A549 (cell line): ENCODE results near the gene RAD51B. TPM values are rescaled to one million over a fixed set of nuclear protein-coding genes. Genes with fewer than 3 reads are reported as not detected.
A peak's percentile ranks its signal among the peaks of the same experiment; 100 is the strongest.

Source experiments
- ATAC-seq, 2 experiments: fragments of 200-7000 bp in 1 of 2; fragments of >200 bp in 1 of 2; cut with Nextera tagmentation in 1 of 2; cut with Tn5 transposase in 1 of 2; 3 replicates each; pipeline versions ENCODE4 v1.8.0 to v1.9.1; 2018 to 2020; ENCODE audit warnings: mild to moderate bottlenecking in 1 of 2, moderate library complexity in 1 of 2
- CTCF ChIA-PET: fragments of 300-600 bp; sonication (Branson Sonifier 250); formaldehyde crosslinking; extraction: SDS; loops from one replicate; lab custom pipeline; 2021; ENCODE audit warnings: antibody characterized with exemption, inconsistent platforms; lab: Yijun Ruan, JAX
- POLR2A ChIA-PET: fragments of 350-600 bp; formaldehyde crosslinking; extraction: SDS; loops from one replicate; lab custom pipeline; 2021; ENCODE audit warnings: antibody characterized with exemption, inconsistent platforms; lab: Yijun Ruan, JAX
- DNase-seq, 2 experiments: peaks; one replicate each; pipeline versions ENCODE4 v3.0.0 to v3.0.0-alpha.2; 2011 to 2016; ENCODE audit warnings: low read depth in 1 of 2, low spot score in 1 of 2
- FAIRE-seq: peaks from 2 replicates; lab custom pipeline; 2011; peaks lifted over from hg19 to GRCh38; lab: Jason Lieb, UNC
- H3K27ac ChIP-seq, 2 experiments: fragments of >200 bp; sonication (Bioruptor Twin); formaldehyde crosslinking; 3 replicates each; pipeline ENCODE4 v1.5.1; 2016 to 2017
- H3K4me1 ChIP-seq: fragments of >200 bp; sonication (Bioruptor Twin); formaldehyde crosslinking; 3 replicates; pipeline ENCODE4 v1.6.1; 2016
- H3K4me2 ChIP-seq: fragments of >200 bp; sonication (Bioruptor Twin); formaldehyde crosslinking; 3 replicates; pipeline ENCODE4 v1.6.1; 2016
- H3K4me3 ChIP-seq: fragments of >200 bp; sonication (Bioruptor Twin); formaldehyde crosslinking; 3 replicates; pipeline ENCODE4 v1.5.1; 2016
- H3K9me3 ChIP-seq: fragments of >200 bp; sonication (Bioruptor Twin); formaldehyde crosslinking; 3 replicates; pipeline ENCODE4 v1.6.1; 2016
- CHD2 ChIP-seq: fragments of 150-350 bp; IDR thresholded peaks from 2 replicates; pipeline ENCODE4 v1.6.1; 2014; ENCODE audit warnings: low read length; ENCODE audit not compliant: partially characterized antibody
- EHF ChIP-seq: fragments of 250-450 bp; sonication (Bioruptor Pico); IDR thresholded peaks from 2 replicates; pipeline ENCODE4 v1.5.0; 2020; ENCODE audit warnings: mild to moderate bottlenecking
- EP300 ChIP-seq, 2 experiments: fragments of >200 bp; sonication (Bioruptor Twin); formaldehyde crosslinking; IDR thresholded peaks; 2 replicates in 1 of 2; 3 replicates in 1 of 2; pipeline ENCODE4 v1.6.1; 2016 to 2017
- FOSB ChIP-seq: fragments of 250-450 bp; sonication (Bioruptor Pico); IDR thresholded peaks from 2 replicates; pipeline ENCODE4 v1.5.0; 2020; ENCODE audit warnings: mild to moderate bottlenecking, moderate library complexity
- HEYL ChIP-seq: fragments of 250-450 bp; sonication (Bioruptor Pico); IDR thresholded peaks from 2 replicates; pipeline ENCODE4 v1.8.0; 2021; ENCODE audit warnings: mild to moderate bottlenecking, moderate library complexity
- HOXA7 ChIP-seq: fragments of 250-450 bp; sonication (Bioruptor Pico); IDR thresholded peaks from 2 replicates; pipeline ENCODE4 v1.5.0; 2020; ENCODE audit warnings: mild to moderate bottlenecking, moderate library complexity
- KDM1A ChIP-seq: fragments of 200-600 bp; sonication (generic); IDR thresholded peaks from 2 replicates; pipeline ENCODE4 v1.6.1; 2016; ENCODE audit warnings: low read depth, mild to moderate bottlenecking
- KDM5A ChIP-seq: fragments of 200-600 bp; sonication (generic); IDR thresholded peaks from 2 replicates; pipeline ENCODE4 v1.6.1; 2016; ENCODE audit warnings: antibody characterized with exemption, mild to moderate bottlenecking
- RNF2 ChIP-seq: fragments of 200-600 bp; sonication (generic); IDR thresholded peaks from 2 replicates; pipeline ENCODE4 v1.6.1; 2016; ENCODE audit warnings: low read depth, mild to moderate bottlenecking, antibody characterized with exemption, moderate library complexity, borderline replicate concordance
- SMC3 ChIP-seq: fragments of >200 bp; sonication (Bioruptor Twin); formaldehyde crosslinking; IDR thresholded peaks from 3 replicates; pipeline ENCODE4 v1.6.1; 2018; ENCODE audit warnings: inconsistent platforms
- SREBF2 ChIP-seq: fragments of 450-650 bp; IDR thresholded peaks from 2 replicates; pipeline ENCODE4 v1.6.1; 2014; ENCODE audit warnings: mild to moderate bottlenecking, moderate library complexity
- ZFP36 ChIP-seq: fragments of 450-650 bp; IDR thresholded peaks from 2 replicates; pipeline ENCODE4 v1.6.1; 2014; ENCODE audit warnings: borderline replicate concordance; ENCODE audit not compliant: partially characterized antibody
- ZNF302 ChIP-seq: fragments of 250-450 bp; sonication (Bioruptor Pico); IDR thresholded peaks from 2 replicates; pipeline ENCODE4 v1.9.0; 2021; ENCODE audit warnings: inconsistent platforms, mild to moderate bottlenecking, moderate library complexity
- WGBS: methylation state at CpG from one replicate; pipeline ENCODE4 v1.1.6; 2017; ENCODE audit errors: missing lambda C conversion rate; 5-methylcytosine and 5-hydroxymethylcytosine counted together
- polyA plus RNA-seq, 4 experiments: library from polyadenylated mRNA; depleted of rRNA in 3 of 4; stranded (reverse); fragments of >200 nt; fragmentation: RNase III in 1 of 4; extraction: RNeasy Plus Mini Kit Qiagen cat#74134 plus additional on column Dnase treatment in 1 of 4; gene quantifications; 2 replicates in 3 of 4; 3 replicates in 1 of 4; pipeline ENCODE4 v1.2.3, GENCODE V29; 2011 to 2017
- TF ChIP-seq, protein P1 (sequence below): fragments of 200-600 bp; sonication (generic); IDR thresholded peaks from 2 replicates; pipeline ENCODE4 v1.6.1; 2016; ENCODE audit warnings: antibody characterized with exemption, mild to moderate bottlenecking, moderate library complexity
- TF ChIP-seq, protein P2 (sequence below): fragments of >200 bp; sonication (Bioruptor Twin); formaldehyde crosslinking; IDR thresholded peaks from 3 replicates; pipeline ENCODE4 v1.6.1; 2016
- TF ChIP-seq, protein P3 (sequence below): IDR thresholded peaks from 2 replicates; pipeline ENCODE4 v1.6.1; 2012; ENCODE audit warnings: low read depth, borderline replicate concordance
- TF ChIP-seq, protein P4 (sequence below): fragments of >200 bp; sonication (Bioruptor Twin); formaldehyde crosslinking; IDR thresholded peaks from 3 replicates; pipeline ENCODE4 v1.5.1; 2016
- TF ChIP-seq, protein P5 (sequence below): fragments of 250-450 bp; sonication (Bioruptor Pico); IDR thresholded peaks from 2 replicates; pipeline ENCODE4 v1.5.0; 2020; ENCODE audit warnings: low read depth, mild to moderate bottlenecking, moderate library complexity

RAD51B gene
- polyA plus RNA-seq, 2 of the 4 experiments (the other 2 are of a cell fraction), result 7.2 to 10.8 TPM

DNA sequence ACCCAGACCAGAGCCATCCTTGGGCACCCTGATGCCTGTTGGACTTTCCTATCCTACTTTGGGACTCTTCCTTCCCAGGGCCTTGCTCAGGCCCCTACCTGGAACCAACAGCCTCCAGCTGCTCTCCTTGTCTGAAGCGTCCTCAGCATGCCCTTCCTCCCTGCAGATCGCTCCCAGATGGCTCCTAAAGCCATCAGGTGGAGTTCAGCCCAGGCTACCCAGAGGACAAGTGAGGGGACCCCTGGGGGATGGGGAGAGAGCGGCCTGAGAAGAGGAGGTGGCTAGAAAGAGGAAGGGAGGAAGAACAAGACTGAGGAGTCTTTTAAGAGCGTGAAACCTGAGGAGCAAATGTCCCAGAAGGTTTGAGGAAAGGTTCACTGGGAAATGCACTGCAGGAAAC lies 736.7 kb downstream of the RAD51B start:
- WGBS, result 90% methylated on average over 4 of the region's 4 CpGs
- ATAC-seq (no peak), FAIRE-seq (no peak), DNase-seq (no peak)
- no peak overlapping the region for H3K4me3 ChIP-seq
- H3K27ac ChIP-seq, result peak overlapping the region; percentile 75 to 85
- H3K9me3 ChIP-seq, result no peaks in the 10 kb centered on the region
- ChIA-PET POLR2A (no interaction called here), CTCF (no interaction called here)
- peaks cover 38% of the 10 kb centered on the region for H3K4me1 ChIP-seq
- H3K4me2 ChIP-seq, result no peak overlapping the region
- TF ChIP-seq EP300 (IDR thresholded peaks at IDR 0.05), result no peak
- no peak for TF ChIP-seq HOXA7
- no peak for TF ChIP-seq KDM1A
- no peak for TF ChIP-seq ZFP36
- TF ChIP-seq, protein P1, sequence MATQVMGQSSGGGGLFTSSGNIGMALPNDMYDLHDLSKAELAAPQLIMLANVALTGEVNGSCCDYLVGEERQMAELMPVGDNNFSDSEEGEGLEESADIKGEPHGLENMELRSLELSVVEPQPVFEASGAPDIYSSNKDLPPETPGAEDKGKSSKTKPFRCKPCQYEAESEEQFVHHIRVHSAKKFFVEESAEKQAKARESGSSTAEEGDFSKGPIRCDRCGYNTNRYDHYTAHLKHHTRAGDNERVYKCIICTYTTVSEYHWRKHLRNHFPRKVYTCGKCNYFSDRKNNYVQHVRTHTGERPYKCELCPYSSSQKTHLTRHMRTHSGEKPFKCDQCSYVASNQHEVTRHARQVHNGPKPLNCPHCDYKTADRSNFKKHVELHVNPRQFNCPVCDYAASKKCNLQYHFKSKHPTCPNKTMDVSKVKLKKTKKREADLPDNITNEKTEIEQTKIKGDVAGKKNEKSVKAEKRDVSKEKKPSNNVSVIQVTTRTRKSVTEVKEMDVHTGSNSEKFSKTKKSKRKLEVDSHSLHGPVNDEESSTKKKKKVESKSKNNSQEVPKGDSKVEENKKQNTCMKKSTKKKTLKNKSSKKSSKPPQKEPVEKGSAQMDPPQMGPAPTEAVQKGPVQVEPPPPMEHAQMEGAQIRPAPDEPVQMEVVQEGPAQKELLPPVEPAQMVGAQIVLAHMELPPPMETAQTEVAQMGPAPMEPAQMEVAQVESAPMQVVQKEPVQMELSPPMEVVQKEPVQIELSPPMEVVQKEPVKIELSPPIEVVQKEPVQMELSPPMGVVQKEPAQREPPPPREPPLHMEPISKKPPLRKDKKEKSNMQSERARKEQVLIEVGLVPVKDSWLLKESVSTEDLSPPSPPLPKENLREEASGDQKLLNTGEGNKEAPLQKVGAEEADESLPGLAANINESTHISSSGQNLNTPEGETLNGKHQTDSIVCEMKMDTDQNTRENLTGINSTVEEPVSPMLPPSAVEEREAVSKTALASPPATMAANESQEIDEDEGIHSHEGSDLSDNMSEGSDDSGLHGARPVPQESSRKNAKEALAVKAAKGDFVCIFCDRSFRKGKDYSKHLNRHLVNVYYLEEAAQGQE, result no peak
- TF ChIP-seq, protein P2, sequence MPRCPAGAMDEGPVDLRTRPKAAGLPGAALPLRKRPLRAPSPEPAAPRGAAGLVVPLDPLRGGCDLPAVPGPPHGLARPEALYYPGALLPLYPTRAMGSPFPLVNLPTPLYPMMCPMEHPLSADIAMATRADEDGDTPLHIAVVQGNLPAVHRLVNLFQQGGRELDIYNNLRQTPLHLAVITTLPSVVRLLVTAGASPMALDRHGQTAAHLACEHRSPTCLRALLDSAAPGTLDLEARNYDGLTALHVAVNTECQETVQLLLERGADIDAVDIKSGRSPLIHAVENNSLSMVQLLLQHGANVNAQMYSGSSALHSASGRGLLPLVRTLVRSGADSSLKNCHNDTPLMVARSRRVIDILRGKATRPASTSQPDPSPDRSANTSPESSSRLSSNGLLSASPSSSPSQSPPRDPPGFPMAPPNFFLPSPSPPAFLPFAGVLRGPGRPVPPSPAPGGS, result no peak
- no peak for TF ChIP-seq ZNF302 (CRISPR knock-in tag)
- TF ChIP-seq RNF2, result no peak
- no peak for TF ChIP-seq EHF
- TF ChIP-seq CHD2, result no peak
- TF ChIP-seq, protein P3, sequence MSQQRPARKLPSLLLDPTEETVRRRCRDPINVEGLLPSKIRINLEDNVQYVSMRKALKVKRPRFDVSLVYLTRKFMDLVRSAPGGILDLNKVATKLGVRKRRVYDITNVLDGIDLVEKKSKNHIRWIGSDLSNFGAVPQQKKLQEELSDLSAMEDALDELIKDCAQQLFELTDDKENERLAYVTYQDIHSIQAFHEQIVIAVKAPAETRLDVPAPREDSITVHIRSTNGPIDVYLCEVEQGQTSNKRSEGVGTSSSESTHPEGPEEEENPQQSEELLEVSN, result no peak
- TF ChIP-seq, protein P4, sequence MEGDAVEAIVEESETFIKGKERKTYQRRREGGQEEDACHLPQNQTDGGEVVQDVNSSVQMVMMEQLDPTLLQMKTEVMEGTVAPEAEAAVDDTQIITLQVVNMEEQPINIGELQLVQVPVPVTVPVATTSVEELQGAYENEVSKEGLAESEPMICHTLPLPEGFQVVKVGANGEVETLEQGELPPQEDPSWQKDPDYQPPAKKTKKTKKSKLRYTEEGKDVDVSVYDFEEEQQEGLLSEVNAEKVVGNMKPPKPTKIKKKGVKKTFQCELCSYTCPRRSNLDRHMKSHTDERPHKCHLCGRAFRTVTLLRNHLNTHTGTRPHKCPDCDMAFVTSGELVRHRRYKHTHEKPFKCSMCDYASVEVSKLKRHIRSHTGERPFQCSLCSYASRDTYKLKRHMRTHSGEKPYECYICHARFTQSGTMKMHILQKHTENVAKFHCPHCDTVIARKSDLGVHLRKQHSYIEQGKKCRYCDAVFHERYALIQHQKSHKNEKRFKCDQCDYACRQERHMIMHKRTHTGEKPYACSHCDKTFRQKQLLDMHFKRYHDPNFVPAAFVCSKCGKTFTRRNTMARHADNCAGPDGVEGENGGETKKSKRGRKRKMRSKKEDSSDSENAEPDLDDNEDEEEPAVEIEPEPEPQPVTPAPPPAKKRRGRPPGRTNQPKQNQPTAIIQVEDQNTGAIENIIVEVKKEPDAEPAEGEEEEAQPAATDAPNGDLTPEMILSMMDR, result no peak
- TF ChIP-seq, protein P5, sequence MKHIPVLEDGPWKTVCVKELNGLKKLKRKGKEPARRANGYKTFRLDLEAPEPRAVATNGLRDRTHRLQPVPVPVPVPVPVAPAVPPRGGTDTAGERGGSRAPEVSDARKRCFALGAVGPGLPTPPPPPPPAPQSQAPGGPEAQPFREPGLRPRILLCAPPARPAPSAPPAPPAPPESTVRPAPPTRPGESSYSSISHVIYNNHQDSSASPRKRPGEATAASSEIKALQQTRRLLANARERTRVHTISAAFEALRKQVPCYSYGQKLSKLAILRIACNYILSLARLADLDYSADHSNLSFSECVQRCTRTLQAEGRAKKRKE (CRISPR knock-in tag), result no peak
- no peak for TF ChIP-seq SMC3
- TF ChIP-seq FOSB (CRISPR knock-in tag), result no peak

DNA sequence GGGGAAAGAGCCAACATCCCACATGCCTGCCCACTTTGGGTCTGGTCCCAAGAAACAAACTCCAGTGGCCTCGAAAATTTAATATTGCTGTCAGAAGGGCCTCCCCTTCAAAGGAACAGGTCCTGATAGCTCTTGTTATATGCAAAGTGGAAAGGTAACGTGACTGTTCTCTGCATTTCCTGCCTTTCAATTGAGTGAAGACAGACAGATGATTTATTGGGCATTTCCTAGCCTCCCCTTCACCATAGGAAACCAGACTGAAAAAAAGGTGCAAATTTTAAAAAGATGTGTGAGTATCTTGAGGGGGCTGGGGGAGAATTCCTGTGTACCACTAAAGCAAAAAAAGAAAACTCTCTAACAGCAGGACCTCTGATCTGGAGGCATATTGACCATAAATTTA lies 738.1 kb downstream of the RAD51B start:
- Histone ChIP-seq H3K4me2 (no peak overlapping the region), H3K4me1 (peaks cover 32% of the 10 kb centered on the region), H3K4me3 (no peak overlapping the region), H3K9me3 (no peaks in the 10 kb centered on the region), H3K27ac (peak overlapping the region in 1 of 2 experiments; percentile 85; a peak in 4 of 6 replicates)
- ChIA-PET CTCF (no interaction called here), POLR2A (no interaction called here)
- TF ChIP-seq KDM5A, result no peak
- no peak for TF ChIP-seq SREBF2
- TF ChIP-seq HEYL, result no peak
- WGBS, result 85% methylated on average over 2 of the region's 2 CpGs
- no peak for FAIRE-seq
- no peak for DNase-seq
- no peak for ATAC-seq
